ENCODE data around the gene WDR36. TPM values are rescaled to one million over a fixed set of nuclear protein-coding genes. Genes with fewer than 3 reads are reported as not detected.

WDR36 gene
- total RNA-seq (31.8 TPM), polyA plus RNA-seq (ENCODE audit: insufficient read depth, low read depth, low replicate concordance) (4.5 TPM)
- long read RNA-seq, donor 1, full-length matches to known transcripts: 2 of 2 reads
- long read RNA-seq, donor 1, partial matches to known transcripts: 0 of 2 reads
- long read RNA-seq, donor 1, other reads (novel, unspliced or antisense): 0 of 2 reads
- long read RNA-seq, donor 2, full-length matches to known transcripts: 1 of 1 reads
- long read RNA-seq, donor 2, partial matches to known transcripts: 0 of 1 reads
- long read RNA-seq, donor 2, other reads (novel, unspliced or antisense): 0 of 1 reads
- long read RNA-seq, donor 3: 0 reads
- long read RNA-seq, donor 4, full-length matches to known transcripts: 1 of 1 reads
- long read RNA-seq, donor 4, partial matches to known transcripts: 0 of 1 reads
- long read RNA-seq, donor 4, other reads (novel, unspliced or antisense): 0 of 1 reads
- long read RNA-seq, donor 5: 0 reads
- long read RNA-seq, donor 6: 0 reads
- long read RNA-seq, donor 7, full-length matches to known transcripts: 17 of 29 reads
- long read RNA-seq, donor 7, partial matches to known transcripts: 7 of 29 reads
- long read RNA-seq, donor 7, other reads (novel, unspliced or antisense): 5 of 29 reads
- long read RNA-seq, donor 8: 0 reads
- long read RNA-seq, donor 9, partial matches to known transcripts: 8 of 8 reads
- long read RNA-seq, donor 9, other reads (novel, unspliced or antisense): 0 of 8 reads
- long read RNA-seq, donor 10, full-length matches to known transcripts: 1 of 1 reads
- long read RNA-seq, donor 10, partial matches to known transcripts: 0 of 1 reads
- long read RNA-seq, donor 10, other reads (novel, unspliced or antisense): 0 of 1 reads

DNA sequence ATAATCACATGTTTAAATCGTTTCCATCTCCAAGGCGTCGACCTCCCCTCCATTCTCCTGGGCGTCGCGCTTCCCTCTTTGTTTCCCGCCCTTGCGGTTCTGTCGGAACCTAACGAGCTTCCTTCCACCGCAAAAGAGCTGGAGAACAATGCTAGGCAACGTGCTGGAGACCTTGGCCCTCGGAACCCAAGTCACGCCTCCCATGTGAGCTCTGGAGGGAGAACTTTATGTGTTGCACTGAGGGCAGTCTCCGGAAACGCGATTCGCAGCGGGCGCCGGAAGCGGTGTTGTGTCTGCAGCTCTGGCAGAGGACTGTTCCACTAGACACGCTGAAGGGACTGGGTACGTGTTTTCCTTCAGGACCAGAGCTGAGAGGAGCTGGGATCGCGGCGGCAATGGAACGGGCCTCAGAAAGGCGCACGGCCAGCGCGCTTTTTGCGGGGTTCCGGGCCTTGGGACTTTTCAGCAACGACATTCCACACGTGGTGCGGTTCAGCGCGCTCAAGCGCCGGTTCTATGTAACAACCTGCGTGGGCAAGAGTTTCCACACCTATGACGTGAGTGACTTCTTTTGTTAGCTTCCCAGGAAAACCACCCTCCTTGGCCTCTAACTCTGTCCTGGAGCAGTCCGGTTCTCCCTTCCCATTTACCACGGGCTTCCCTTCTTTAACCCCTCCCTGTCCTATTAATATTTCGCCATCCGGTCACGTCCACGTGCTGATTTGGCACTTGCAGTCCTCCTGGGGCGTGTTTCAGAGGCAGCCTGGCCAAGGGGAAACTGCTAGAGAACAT, at the start of gene WDR36:
TSS of gene WDR36 (plus strand) at position 287 of the 792 bp plus-strand sequence. CDS start at position 396, 109 bp downstream.
- intact Hi-C loops (cut with DNase I): no loop called here
- Histone ChIP-seq H3K4me1 (ENCODE audit: control insufficient read depth in 2 of 3, insufficient read depth in 2 of 3, low read depth in 1 of 3, low read length in 3 of 3) (peaks cover 0 to 9% (median 9%) of the 10 kb centered on the region in 3 donors), H3K36me3 (ENCODE audit: control insufficient read depth in 2 of 3, insufficient read depth in 3 of 3, low read length in 3 of 3) (peaks cover 0 to 4% (median 0%) of the 10 kb centered on the region in 3 donors), H3K9ac (ENCODE audit: low read length in 3 of 3) (peak within 1 kb of the TSS; percentile 82 to 90 (median 83)), H3K9me3 (ENCODE audit: control insufficient read depth in 2 of 3, insufficient read depth in 1 of 3, low read length in 3 of 3) (no peaks in the 10 kb centered on the region), H3K27ac (ENCODE audit: low read depth in 2 of 2, low read length in 2 of 2) (peak within 1 kb of the TSS; percentile 36 to 71), H3K27me3 (ENCODE audit: control insufficient read depth, insufficient read depth, low read length) (no peaks in the 10 kb centered on the region), H3K4me3 (ENCODE audit: low read length in 3 of 3) (peak within 1 kb of the TSS; percentile 90 to 98 (median 93))
- TF ChIP-seq, protein P1, sequence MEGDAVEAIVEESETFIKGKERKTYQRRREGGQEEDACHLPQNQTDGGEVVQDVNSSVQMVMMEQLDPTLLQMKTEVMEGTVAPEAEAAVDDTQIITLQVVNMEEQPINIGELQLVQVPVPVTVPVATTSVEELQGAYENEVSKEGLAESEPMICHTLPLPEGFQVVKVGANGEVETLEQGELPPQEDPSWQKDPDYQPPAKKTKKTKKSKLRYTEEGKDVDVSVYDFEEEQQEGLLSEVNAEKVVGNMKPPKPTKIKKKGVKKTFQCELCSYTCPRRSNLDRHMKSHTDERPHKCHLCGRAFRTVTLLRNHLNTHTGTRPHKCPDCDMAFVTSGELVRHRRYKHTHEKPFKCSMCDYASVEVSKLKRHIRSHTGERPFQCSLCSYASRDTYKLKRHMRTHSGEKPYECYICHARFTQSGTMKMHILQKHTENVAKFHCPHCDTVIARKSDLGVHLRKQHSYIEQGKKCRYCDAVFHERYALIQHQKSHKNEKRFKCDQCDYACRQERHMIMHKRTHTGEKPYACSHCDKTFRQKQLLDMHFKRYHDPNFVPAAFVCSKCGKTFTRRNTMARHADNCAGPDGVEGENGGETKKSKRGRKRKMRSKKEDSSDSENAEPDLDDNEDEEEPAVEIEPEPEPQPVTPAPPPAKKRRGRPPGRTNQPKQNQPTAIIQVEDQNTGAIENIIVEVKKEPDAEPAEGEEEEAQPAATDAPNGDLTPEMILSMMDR (IDR thresholded peaks at IDR 0.05; ENCODE audit: borderline replicate concordance, extremely low read depth, insufficient read depth): no peak
- peak; percentile 92 to 96 (median 96) for DNase-seq
- FAIRE-seq: no peak

DNA sequence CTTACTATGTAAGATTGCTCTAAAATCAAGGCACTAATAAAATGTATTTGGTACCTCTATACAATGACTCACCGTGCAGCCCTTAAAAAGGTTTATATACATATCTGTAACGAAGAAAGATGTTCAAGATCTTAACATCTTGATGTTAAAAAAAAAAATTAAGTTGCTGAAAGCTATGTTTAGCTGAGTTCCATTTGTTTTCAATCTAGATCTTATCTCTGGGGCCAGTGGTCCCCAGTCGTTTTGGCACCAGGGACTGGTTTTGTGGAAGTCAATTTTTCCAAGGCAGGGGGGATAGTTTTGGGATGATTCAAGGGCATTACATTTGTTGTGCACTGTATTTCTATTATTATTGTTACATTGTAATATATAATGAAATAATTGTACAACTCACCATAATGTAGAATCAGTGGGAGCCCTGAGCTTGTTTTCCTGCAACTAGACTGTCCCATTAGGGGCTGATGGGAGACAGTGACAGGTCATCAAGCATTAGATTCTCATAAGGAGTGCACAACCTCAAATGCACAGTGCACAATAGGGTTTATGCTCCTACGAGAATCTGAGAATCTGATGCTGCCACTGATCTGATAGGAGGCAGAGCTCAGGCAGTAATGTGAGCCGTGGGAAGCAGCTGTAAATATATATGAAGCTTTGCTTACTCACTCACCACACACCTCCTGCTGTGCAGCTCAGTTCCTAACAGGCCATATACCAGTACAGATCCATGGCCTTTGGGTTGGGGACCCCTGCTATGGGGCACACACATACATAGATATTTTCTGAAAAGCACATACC, 48.2 kb upstream of the WDR36 start:
- Histone ChIP-seq H3K27me3 (ENCODE audit: control insufficient read depth, insufficient read depth, low read length) (no peaks in the 10 kb centered on the region), H3K27ac (ENCODE audit: low read depth in 2 of 2, low read length in 2 of 2) (no peak overlapping the region), H3K36me3 (ENCODE audit: control insufficient read depth in 2 of 3, insufficient read depth in 3 of 3, low read length in 3 of 3) (no peaks in the 10 kb centered on the region), H3K9me3 (ENCODE audit: control insufficient read depth in 2 of 3, insufficient read depth in 1 of 3, low read length in 3 of 3) (no peaks in the 10 kb centered on the region), H3K9ac (ENCODE audit: low read length in 3 of 3) (no peak overlapping the region), H3K4me1 (ENCODE audit: control insufficient read depth in 2 of 3, insufficient read depth in 2 of 3, low read depth in 1 of 3, low read length in 3 of 3) (no peaks in the 10 kb centered on the region), H3K4me3 (ENCODE audit: low read length in 3 of 3) (no peak overlapping the region)
- intact Hi-C loops (cut with DNase I): no loop called here
- TF ChIP-seq, protein P1 (IDR thresholded peaks at IDR 0.05; ENCODE audit: borderline replicate concordance, extremely low read depth, insufficient read depth): no peak
- FAIRE-seq (no peak), DNase-seq (peak in 1 of 5 donors; percentile 2)

DNA sequence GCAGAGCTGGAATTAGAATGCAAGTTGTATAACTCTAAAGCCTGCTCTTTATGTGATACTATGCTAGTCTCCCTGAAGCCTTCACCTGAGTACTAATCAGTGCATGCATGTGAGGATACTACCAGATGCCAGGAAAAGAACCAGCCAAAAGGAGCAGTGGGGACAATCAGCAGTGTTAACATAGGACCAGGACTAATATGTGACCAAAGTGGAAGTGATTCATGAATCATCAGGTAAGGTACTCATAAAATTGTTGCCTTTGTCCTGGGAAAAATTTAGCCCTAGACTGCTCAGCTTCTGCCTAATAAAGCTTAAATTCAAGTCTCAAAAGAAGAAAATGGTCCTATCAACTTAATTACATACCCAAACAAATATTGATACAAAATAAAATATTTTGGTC, 34.1 kb upstream of the WDR36 start:
- DNase-seq (no peak), FAIRE-seq (no peak)
- no peak overlapping the region for H3K9ac ChIP-seq (ENCODE audit: low read length in 3 of 3)
- intact Hi-C loops (cut with DNase I): no loop called here
- H3K27ac ChIP-seq (ENCODE audit: low read depth in 2 of 2, low read length in 2 of 2): no peak overlapping the region
- H3K27me3 ChIP-seq (ENCODE audit: control insufficient read depth, insufficient read depth, low read length): no peaks in the 10 kb centered on the region
- no peaks in the 10 kb centered on the region for H3K36me3 ChIP-seq (ENCODE audit: control insufficient read depth in 2 of 3, insufficient read depth in 3 of 3, low read length in 3 of 3)
- no peaks in the 10 kb centered on the region for H3K9me3 ChIP-seq (ENCODE audit: control insufficient read depth in 2 of 3, insufficient read depth in 1 of 3, low read length in 3 of 3)
- TF ChIP-seq, protein P1 (IDR thresholded peaks at IDR 0.05; ENCODE audit: borderline replicate concordance, extremely low read depth, insufficient read depth): no peak
- H3K4me1 ChIP-seq (ENCODE audit: control insufficient read depth in 2 of 3, insufficient read depth in 2 of 3, low read depth in 1 of 3, low read length in 3 of 3): no peaks in the 10 kb centered on the region
- H3K4me3 ChIP-seq (ENCODE audit: low read length in 3 of 3): no peak overlapping the region

Data from kidney (tissue), 22 donors.